ENCODE data around the gene LETM1. TPM values are rescaled to one million over a fixed set of nuclear protein-coding genes. Genes with fewer than 3 reads are reported as not detected.

The LETM1 gene
- polyA plus RNA-seq, 1 experiment = 17.1 TPM

GRCh38 chr4:1762264-1763010 is 93.5 kb downstream of the LETM1 start:
- TF ChIP-seq, protein P1, sequence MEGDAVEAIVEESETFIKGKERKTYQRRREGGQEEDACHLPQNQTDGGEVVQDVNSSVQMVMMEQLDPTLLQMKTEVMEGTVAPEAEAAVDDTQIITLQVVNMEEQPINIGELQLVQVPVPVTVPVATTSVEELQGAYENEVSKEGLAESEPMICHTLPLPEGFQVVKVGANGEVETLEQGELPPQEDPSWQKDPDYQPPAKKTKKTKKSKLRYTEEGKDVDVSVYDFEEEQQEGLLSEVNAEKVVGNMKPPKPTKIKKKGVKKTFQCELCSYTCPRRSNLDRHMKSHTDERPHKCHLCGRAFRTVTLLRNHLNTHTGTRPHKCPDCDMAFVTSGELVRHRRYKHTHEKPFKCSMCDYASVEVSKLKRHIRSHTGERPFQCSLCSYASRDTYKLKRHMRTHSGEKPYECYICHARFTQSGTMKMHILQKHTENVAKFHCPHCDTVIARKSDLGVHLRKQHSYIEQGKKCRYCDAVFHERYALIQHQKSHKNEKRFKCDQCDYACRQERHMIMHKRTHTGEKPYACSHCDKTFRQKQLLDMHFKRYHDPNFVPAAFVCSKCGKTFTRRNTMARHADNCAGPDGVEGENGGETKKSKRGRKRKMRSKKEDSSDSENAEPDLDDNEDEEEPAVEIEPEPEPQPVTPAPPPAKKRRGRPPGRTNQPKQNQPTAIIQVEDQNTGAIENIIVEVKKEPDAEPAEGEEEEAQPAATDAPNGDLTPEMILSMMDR (IDR thresholded peaks at IDR 0.05; ENCODE audit: insufficient read depth, low read depth, low read length) = no peak
- DNase-seq (ENCODE audit: low read depth) = no peak
- Histone ChIP-seq H3K4me3 (ENCODE audit: low read depth, low read length) (no peak overlapping the region), H3K36me3 (ENCODE audit: control insufficient read depth, insufficient read depth, low read length) (no peaks in the 10 kb centered on the region), H3K27me3 (ENCODE audit: control insufficient read depth, insufficient read depth, low read length) (no peaks in the 10 kb centered on the region)
- ChIA-PET POLR2A (no interaction called here), CTCF (interaction anchor here (0.7 to 1.6 kb wide), 2 partner anchors 11 to 48 kb away, joined by 3 to 4 read pairs; no protein-coding TSS in a partner anchor)

Other genes starting within 250 kb of the LETM1 start
- gene FAM53A, start 171.8 kb downstream of the LETM1 start, polyA plus RNA-seq (2011; rRNA removed) = 2.0 and 3.7 TPM in 2 replicates
- gene SLBP, start 143.8 kb downstream of the LETM1 start, polyA plus RNA-seq (2011; rRNA removed) = 36.9 and 56.7 TPM in 2 replicates
- 23.7 and 33.8 TPM in 2 replicates for gene TMEM129, start 134.8 kb downstream of the LETM1 start, polyA plus RNA-seq (2011; rRNA removed)
- 13.8 and 24.0 TPM in 2 replicates for gene TACC3, start 134.6 kb downstream of the LETM1 start, polyA plus RNA-seq (2011; rRNA removed)
- 0.58 and 1.0 TPM in 2 replicates for gene FGFR3, start 62.9 kb downstream of the LETM1 start, polyA plus RNA-seq (2011; rRNA removed)
- 21.1 and 22.3 TPM in 2 replicates for gene NSD2, start 15.2 kb upstream of the LETM1 start, polyA plus RNA-seq (2011; rRNA removed)
- gene NELFA, start 152.8 kb upstream of the LETM1 start, polyA plus RNA-seq (2011; rRNA removed) = 8.6 and 12.8 TPM in 2 replicates
- 0.02 and 0.04 TPM in 2 replicates for gene NAT8L, start 203.2 kb upstream of the LETM1 start, polyA plus RNA-seq (2011; rRNA removed)